Fibroblast of lung (primary cell): ENCODE measurements around the gene HIVEP3.

Source experiments
- CTCF ChIP-seq, 2 donors: IDR thresholded peaks in 1 of 2; conservative IDR thresholded peaks in 1 of 2; 1 replicate in 1 of 2; 2 replicates in 1 of 2; pipeline ENCODE4 v1.5.1; 2011 to 2012; ENCODE audit warnings: low read length in 2 of 2, control low read depth in 1 of 2, inconsistent platforms in 1 of 2, low read depth in 1 of 2, mild to moderate bottlenecking in 1 of 2
- EZH2 ChIP-seq: IDR thresholded peaks from 2 replicates; pipeline ENCODE4 v1.5.1; 2012; ENCODE audit warnings: low read length, control low read depth, mild to moderate bottlenecking; ENCODE audit errors: missing control alignments

GRCh38 chr1:41689139-41689538, 229.6 kb downstream of the HIVEP3 start:
- TF ChIP-seq CTCF (conservative IDR thresholded peaks at IDR 0.05 in 1 of 2, IDR thresholded peaks at IDR 0.05 in 1 of 2; ENCODE audit: low read depth in 1 of 2, low read length in 2 of 2): no peak
- no peak for TF ChIP-seq EZH2
